Transverse colon (tissue), 4 donors: ENCODE measurements around the gene PCNT.

ENCODE experiments used
- CTCF ChIP-seq, 5 experiments: fragments of 200-600 bp in 3 of 5; fragments of 450-650 bp in 2 of 5; sonication (generic) in 3 of 5; IDR thresholded peaks; 1 replicate in 2 of 5; 2 replicates in 3 of 5; pipeline ENCODE4 v1.5.1; 2016 to 2017; ENCODE audit warnings: antibody characterized with exemption in 5 of 5, inconsistent platforms in 3 of 5, mild to moderate bottlenecking in 2 of 5, moderate library complexity in 1 of 5
- EP300 ChIP-seq: sonication (generic); formaldehyde crosslinking; IDR thresholded peaks from one replicate; pipeline ENCODE4 v1.6.1; 2017; ENCODE audit warnings: antibody characterized with exemption, low read depth
- POLR2A ChIP-seq: fragments of 450-650 bp; IDR thresholded peaks from one replicate; pipeline ENCODE4 v1.6.1; 2016; ENCODE audit warnings: antibody characterized with exemption, mild to moderate bottlenecking, moderate library complexity
- POLR2AphosphoS5 ChIP-seq, 3 donors: sonication (generic); formaldehyde crosslinking; IDR thresholded peaks; one replicate each; pipeline ENCODE4 v1.6.1; 2016; ENCODE audit warnings: antibody characterized with exemption in 3 of 3

GRCh38 chr21:46311568-46311967, 12.4 kb upstream of the PCNT start:
- no peak for TF ChIP-seq CTCF (IDR thresholded peaks at IDR 0.05)
- no peak for TF ChIP-seq POLR2A
- no peak for TF ChIP-seq POLR2AphosphoS5 (IDR thresholded peaks at IDR 0.05)
- TF ChIP-seq EP300: no peak
